HG03135 (cell line): ENCODE results near the gene ARID4B.
A peak's percentile ranks its signal among the peaks of the same experiment; 100 is the strongest.
"Not testable (repeated sequence)": the region's sequence is repeated elsewhere in the genome, so short reads cannot be mapped to it uniquely, and the experiment has no call there.

Experiments used
- ATAC-seq: cut with Tn5 transposase; IDR thresholded peaks from one replicate; pipeline ENCODE4 v1.9.1; 2021; ENCODE audit warnings: mild to moderate bottlenecking, moderate library complexity; ENCODE audit not compliant: unreplicated experiment

The ARID4B gene, protein sequence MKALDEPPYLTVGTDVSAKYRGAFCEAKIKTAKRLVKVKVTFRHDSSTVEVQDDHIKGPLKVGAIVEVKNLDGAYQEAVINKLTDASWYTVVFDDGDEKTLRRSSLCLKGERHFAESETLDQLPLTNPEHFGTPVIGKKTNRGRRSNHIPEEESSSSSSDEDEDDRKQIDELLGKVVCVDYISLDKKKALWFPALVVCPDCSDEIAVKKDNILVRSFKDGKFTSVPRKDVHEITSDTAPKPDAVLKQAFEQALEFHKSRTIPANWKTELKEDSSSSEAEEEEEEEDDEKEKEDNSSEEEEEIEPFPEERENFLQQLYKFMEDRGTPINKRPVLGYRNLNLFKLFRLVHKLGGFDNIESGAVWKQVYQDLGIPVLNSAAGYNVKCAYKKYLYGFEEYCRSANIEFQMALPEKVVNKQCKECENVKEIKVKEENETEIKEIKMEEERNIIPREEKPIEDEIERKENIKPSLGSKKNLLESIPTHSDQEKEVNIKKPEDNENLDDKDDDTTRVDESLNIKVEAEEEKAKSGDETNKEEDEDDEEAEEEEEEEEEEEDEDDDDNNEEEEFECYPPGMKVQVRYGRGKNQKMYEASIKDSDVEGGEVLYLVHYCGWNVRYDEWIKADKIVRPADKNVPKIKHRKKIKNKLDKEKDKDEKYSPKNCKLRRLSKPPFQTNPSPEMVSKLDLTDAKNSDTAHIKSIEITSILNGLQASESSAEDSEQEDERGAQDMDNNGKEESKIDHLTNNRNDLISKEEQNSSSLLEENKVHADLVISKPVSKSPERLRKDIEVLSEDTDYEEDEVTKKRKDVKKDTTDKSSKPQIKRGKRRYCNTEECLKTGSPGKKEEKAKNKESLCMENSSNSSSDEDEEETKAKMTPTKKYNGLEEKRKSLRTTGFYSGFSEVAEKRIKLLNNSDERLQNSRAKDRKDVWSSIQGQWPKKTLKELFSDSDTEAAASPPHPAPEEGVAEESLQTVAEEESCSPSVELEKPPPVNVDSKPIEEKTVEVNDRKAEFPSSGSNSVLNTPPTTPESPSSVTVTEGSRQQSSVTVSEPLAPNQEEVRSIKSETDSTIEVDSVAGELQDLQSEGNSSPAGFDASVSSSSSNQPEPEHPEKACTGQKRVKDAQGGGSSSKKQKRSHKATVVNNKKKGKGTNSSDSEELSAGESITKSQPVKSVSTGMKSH (N-terminal part only)

DNA sequence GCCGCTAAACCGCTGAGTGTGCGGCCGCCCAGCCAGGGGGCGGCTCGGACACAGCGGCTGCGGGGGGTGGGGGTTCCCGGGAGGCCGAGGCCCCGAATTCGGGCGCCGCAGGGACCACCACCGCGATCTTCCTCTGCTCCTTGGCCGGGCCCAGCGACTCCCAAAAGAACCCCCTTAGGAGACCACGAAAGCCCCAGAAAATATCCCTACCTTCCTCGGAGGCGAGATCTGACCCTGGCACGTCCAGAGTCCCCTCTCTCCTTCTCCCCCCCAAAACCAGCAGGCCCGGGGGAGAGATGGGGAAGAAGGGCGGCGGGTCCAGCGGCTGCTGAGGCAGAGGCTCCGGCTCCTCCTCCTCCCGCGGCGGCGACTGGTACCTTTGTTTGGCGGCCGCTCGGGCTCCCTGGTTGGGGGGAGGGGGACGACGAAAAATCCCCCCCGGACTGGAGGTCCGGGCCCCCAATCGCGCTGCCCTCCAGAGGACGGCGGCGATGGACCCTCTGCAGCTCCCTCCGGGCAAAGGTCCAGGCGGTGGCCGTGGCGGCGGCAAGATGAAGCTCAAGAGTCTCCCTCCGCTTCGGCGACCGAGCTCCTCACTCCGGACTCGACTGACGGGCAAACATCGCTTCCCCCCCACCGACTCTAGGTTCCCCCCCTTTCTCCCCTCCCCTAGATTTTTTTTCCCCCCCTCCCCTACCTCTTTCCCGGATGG, at the start of gene ARID4B:
Gene ARID4B, minus strand, starts transcription at position 621 of the 712 bp plus-strand sequence. CDS start 1,260 bp downstream, outside the sequence.
- peak; percentile 6 for ATAC-seq

DNA sequence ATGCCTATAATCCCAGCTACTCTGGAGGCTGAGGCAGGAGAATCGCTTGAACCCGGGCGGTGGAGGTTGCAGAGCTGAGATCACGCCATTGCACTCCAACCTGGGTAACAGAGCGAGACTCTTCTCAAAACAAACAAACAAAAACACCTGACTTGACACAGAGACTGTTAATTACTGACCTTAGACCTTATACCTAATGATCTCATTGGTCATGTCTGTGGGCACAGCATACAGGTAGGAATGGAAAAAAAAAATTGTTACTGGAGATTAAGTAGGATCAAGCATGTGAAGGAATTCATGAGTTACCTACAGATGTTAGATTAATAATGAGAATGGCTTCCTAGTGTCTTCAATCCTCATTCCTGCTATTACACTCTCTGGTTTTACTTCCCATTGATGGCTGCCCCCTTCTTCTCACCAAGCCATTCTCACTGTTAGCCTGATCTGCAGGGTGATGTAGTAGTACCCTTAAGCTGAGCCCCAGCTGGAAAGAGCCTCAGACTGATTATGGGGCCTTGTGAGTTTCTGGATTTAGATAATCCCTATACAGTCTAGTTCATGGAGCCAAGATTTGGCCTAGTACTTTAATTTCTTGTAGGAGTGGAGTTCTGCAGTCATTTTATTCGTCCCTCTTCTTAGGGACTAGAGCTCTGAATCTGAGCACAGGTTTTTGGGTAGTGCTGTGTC, 48.1 kb upstream of the ARID4B start:
- no peak for ATAC-seq

DNA sequence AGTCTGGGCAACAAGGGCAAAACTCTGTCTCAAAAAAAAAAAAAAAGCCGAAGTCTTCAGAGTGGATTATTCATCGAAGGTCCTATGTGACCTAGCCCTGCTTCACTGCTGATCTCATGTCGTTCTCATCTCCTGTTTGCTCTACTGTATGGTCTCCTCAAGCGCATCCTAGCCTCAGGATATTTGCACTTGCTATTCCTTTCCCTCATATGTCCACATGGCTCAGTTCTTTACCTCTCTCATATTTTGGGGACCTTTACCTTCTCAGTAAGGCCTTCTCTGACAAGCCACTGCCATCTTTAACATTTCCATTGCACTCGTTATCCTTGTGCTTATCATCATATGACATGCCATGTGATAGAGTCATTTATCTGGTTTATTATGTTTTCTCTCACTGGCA, 41.8 kb upstream of the ARID4B start:
- no peak for ATAC-seq

DNA sequence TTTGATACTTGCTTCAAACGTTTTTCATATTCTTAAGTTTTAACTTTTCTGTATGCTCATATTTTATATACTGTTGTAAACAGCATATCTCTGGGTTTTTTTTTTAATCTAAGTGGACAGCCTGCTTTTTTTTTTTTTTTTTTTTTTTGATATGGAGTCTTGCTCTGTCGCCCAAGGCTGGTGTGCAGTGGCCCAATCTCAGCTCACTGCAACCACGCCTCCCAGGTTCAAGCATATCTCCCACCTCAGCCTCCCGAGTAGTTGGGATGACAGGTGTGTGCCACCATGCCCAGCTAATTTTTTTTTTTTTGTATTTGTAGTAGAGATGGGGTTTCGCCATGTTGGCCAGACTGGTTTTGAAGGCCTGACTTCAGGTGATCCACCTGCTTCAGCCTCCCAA, 40.4 kb upstream of the ARID4B start:
- ATAC-seq, result no peak

DNA sequence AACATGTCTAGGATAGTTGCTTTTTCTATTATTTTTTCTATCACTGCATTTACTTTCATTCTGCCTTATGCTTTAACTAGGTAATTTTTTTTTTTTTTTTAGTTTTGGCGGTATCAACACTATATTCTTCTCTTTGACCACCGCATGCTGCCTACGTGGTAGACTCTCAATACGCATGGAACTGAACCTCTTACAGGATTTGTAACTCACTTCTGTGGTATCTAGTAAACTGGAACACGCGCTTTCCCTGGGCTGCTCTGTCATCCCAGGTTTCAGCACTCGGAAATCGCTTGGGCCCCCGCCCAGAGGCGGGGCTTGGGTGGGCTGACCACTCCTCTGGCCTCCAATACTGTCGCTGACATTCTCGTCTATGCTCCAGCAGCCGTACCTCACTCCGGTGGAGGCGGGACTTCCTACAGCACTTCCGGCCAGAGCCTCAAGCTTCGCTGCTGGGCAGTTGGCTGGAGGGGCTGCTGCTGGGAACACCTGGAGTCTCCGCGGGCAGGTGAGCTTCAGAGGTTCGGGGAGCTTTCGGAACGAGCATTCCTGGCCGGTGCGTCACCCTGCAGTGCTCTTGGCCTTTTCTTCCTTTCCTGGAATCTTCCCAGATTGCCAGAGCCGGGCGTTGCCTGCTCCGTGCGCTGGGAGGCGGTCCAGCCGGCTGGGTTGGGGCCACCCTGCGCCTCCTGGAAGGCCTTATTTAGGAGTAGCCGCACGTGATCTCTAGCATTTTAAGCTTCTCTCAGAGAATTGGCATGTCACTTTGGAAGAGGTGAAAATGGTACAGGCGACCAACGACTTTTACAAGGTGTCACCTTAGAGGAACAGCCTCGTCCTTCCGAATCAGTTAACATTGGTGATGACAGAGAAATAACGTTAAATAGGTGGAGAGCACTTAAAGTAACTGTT, 39.3 kb upstream of the ARID4B start, which contains the start of gene TBCE:
Gene TBCE, plus strand, starts transcription at position 428 of the 909 bp plus-strand sequence. CDS start 12,623 bp downstream, outside the sequence.
- peak; percentile 100 for ATAC-seq

DNA sequence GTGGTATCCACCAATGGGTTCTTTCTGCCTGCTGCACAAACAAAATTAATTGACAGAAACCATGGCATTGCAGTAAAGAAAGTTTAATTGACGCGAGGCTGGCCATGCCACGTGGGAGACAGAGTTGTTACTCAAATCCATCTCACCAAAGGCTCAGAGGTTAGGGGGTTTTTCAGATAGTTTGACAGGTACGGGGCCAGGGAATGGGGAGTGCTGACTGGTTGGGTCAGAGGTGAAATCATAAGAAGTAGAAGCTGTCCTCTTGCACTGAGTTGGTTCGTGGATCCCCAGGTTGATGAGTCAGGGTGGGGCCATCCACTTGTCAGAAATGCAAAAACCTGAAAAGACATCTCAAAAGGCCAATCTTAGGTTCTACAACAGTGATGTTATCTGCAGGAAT, 38.3 kb upstream of the ARID4B start:
- no peak for ATAC-seq

DNA sequence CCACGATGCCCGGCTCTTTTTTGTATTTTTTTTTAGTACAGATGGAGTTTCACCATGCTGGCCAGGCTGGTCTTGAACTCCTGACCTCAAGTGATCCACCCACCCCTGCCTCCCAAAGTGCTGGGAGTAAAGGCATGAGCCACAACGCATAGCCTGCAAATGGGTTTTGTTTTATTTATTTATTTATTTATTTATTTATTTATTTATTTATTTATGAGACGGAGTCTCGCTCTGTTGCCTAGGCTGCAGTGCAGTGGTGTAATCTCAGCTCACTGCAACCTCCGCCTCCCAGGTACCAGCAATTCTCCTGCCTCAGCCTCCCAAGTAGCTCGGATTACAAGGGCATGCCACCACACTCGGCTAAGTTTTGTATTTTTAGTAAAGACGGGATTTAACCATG, 36.2 kb upstream of the ARID4B start:
- ATAC-seq, result not testable (repeated sequence)

DNA sequence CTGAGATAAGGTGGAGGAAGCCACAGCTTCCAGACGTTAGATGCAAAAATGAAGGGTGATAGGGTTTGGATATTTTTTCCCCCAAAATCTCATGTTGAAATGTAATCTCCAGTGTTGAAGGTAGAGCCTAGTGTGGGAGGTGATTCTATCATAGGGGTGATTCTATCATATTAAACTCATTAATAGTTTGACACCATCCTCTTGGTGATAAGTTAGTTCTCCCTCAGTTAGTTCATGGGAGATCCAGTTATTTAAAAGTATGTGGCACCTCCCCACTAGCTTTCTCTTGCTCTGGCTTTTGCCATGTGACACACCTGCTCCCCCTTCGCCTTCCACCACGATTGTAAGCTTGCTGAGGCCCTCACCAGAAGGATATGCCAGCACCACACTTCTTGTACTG, 30.9 kb upstream of the ARID4B start:
- ATAC-seq, result no peak

DNA sequence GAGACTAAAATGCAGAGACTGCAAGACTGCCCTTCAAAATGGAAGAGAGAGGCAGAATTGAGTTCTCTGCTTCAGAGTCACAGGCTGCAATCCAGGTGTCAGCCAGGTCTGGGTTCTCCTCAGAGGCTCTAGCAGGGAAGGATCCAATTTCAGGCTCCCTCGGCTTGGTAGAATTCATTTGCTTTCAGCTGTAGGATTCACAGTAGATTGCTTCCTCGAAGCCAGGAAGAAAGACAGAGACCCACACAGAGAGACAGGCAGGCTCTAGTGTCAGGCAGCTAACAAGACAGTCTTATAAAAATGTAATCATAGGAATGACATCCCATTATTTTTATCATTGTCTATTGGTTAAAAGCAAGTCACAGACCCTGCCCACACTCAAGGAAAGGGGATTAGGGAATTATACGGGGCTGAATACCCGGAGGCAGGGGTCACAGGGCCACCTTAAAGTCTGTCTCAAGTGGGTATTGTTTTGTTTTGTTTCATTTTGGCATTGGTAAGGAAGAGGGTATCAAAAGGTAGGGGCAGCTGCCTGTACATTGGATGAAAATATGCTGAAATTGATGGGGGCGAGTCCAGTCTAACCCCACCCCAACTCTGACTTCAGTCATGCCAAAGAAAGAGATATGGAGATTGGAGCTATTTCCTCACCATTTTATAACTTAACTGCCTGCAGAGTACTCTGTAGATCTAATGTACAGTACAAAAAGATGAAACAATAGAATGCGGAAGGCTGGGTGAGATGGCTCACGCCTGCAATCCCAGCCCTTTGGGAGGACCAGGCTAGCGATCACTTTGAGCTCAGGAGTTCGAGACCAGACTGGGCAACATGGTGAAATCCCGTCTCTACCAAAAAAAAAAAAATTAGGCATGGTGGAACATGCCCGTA, 29.8 kb upstream of the ARID4B start:
- no peak for ATAC-seq

DNA sequence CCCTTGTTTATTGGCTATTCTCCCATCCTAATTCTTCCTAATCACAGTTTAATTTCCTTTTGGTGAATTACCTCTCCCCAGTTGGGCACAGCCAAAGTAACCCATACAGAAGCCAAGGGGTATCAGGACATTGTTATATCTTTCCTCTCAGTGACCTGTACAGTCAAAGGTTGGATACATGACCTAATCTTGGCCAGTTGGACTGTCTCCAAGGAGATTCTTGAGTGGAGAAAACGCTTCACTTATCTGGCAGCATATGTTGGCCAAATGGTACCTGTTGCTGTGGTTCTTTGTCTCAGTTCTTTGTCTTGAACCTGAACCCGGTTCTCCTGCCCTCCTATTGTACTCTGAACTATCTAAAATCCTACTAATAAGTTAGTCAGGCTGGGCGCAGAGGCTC, 23.9 kb upstream of the ARID4B start:
- ATAC-seq, result no peak

DNA sequence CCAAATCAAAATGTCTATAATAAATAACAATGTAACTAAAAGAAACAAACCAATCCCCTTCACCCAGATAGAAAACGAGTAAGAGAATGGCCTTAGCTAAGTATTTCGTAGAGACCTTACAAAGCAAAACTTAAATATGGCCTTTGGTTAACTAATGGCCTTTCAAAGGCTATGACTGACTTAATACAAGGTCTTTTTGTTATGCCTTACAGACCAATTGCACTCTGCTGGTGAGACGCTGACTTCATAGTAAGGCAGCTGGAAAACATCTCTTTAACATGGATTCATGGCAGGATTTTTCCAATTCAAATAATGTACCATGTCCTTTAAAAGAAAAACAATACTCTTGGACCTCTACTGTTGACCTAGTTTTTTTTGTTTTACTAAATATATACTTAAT, 23.5 kb upstream of the ARID4B start:
- ATAC-seq, result no peak

DNA sequence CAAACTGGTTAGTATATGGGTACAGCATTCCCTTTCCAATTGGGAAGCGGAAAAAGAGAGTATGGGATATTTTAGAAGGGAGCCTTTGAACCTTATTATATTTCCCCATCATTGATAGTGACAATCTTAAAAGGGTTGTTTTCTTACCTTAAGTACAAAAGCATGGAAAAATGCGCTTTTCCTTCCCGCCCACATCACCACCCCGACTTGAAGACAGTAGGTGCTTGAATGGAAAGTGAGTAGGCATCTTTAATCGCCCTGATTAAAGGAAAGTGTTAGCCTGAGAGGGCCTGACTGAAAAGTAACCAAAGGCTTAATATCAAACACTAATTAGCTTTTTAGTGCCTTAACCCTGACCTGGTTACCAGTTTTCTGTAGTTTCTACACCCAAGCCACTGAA, 15.7 kb upstream of the ARID4B start:
- ATAC-seq, result no peak

DNA sequence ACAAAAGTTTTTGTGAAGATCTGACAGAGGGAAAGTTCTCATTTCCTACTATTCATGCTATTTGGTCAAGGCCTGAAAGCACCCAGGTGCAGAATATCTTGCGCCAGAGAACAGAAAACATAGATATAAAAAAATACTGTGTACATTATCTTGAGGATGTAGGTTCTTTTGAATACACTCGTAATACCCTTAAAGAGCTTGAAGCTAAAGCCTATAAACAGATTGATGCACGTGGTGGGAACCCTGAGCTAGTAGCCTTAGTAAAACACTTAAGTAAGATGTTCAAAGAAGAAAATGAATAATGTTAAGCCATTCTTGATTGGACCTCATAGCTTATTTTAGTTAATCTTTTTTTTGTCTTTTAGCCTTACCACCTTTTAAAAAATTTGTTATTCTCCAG, 14.5 kb upstream of the ARID4B start:
- no peak for ATAC-seq

DNA sequence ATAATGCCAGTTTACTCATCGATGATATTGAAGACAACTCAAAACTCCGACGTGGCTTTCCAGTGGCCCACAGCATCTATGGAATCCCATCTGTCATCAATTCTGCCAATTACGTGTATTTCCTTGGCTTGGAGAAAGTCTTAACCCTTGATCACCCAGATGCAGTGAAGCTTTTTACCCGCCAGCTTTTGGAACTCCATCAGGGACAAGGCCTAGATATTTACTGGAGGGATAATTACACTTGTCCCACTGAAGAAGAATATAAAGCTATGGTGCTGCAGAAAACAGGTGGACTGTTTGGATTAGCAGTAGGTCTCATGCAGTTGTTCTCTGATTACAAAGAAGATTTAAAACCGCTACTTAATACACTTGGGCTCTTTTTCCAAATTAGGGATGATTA, 14.1 kb upstream of the ARID4B start:
- no peak for ATAC-seq

DNA sequence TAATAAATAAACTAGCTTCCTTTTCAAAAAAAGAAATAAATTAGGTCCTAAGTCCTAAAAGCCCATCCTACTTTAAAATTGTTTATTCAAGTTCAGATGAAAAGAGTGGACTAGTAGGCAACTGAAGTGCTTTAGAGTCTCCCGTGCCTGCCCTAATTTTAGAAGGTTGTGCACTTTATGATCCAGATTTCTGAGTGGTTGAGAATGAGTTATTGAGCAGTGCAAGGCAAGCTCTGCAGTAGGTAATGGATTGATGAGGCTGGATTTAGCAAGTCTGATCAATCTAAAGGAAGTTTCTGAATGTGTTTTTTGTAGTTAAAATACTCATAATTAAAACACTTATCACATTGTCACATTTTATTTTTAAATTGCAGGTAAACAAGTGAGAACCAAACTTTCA, 13.4 kb upstream of the ARID4B start:
- ATAC-seq, result no peak

DNA sequence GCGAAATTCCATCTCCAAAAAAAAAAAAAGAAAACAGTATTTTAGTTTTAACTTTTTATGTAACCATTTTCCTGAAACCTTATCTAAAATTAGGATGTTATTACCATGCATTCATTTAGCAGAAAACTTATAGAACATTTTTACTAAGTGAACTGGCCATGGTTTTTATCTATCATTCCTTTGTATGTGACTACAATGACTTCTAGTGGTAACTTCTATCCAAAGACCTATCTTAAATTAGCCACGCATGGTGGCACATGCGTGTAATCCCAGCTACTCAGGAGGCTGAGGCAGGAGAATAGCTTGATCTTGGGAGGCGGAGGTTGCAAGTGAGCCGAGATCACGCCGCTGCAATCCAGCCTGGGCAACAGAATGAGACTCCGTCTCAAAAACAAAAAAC, 11.8 kb upstream of the ARID4B start:
- ATAC-seq, result no peak

DNA sequence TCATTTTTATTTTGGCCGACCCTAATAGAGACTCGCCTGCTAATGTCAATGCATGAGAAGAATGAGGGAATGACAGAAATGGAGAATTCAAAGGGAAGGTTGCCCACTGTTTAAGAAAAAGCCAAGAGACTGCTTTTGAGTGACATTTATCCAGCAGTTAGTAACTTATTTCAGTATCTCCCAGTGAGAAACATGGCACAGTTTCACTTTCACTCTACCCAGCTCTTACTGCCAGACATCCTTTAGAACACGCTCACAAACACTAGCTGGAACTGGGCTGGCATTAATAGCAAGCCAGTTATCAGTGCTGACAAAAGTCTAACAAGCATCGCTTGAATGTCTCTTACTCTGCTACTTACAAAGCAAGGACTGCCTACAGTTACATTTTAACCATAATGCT, 8.9 kb upstream of the ARID4B start:
- ATAC-seq, result no peak

DNA sequence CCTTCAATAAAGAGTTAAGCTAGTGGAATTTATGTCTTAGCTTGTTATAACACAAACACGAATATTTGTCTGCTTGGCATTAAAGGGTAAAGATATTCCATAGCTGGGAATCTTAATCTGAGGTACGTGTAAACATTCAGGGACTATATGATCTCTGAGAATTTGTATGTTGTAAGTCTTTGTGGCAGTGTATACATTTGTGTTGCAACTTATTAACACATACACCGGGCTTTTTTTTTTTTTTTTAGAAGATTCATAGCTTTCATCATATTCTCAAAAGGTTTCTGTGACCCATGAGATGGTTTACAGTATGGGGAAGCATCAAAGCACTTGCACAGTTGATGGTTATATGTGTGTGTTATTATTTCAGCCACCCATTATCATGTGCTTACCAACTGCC, 3.4 kb upstream of the ARID4B start:
- no peak for ATAC-seq
